Tongue (tissue), 2 donors: ENCODE data around the gene TP53I13. TPM values are rescaled to one million over a fixed set of nuclear protein-coding genes. Genes with fewer than 3 reads are reported as not detected.

Experiments
- DNase-seq: peaks from one replicate; pipeline ENCODE4 v3.0.0-alpha.2; 2015
- total RNA-seq: library from RNA; depleted of rRNA; stranded (reverse); fragments of >200 nt; gene quantifications from one replicate; pipeline ENCODE4 v1.2.3, GENCODE V29; 2014

TP53I13 gene
- total RNA-seq, 1 donor from 2014 or later: 54.5 TPM

GRCh38 chr17:29567304-29567553, 1.3 kb upstream of the TP53I13 start:
- DNase-seq: no peak

GRCh38 chr17:29567554-29568330, 759 bp upstream of the TP53I13 start:
- peak; percentile 49 for DNase-seq

DNA sequence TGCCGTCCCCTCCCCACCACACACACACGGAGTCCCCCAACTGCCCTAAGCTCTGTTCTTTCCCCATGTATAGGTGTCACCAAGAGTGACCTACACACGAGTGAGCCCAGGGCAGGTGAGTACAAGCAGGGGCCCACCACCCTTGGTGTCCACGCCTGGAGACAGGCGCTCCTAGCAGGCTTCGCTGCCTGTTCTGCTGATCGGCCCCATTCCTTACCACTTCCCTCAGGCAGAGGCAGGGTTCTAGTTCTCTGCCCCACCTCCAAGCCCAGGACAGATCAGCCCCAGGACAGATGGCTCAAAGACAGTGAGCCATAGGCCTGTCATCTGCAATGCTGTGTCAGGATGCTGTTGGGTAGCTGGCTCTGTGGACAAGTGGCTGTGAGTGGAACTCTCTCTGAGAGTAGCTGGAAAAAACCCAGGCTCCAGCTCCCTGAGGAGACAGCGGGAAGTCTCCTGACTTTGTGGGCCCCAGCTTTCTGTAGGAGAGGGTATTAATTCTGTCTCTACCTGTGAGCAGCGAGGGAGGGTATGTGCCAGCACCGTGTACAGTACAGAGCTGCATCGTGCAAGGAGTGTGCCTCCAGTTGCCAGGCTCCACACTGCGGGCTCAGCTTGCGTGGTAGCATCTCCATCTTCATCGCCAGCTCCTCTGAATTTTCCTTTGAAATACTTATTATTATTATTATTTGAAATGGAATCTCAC, 897 bp downstream of the TP53I13 start:
- no peak for DNase-seq

- no peak for DNase-seq
These were observed 2.0 kb downstream of the TP53I13 start for GRCh38 chr17:29570521-29570920.

GRCh38 chr17:29571486-29571882, 3.0 kb downstream of the TP53I13 start:
- no peak for DNase-seq

DNA sequence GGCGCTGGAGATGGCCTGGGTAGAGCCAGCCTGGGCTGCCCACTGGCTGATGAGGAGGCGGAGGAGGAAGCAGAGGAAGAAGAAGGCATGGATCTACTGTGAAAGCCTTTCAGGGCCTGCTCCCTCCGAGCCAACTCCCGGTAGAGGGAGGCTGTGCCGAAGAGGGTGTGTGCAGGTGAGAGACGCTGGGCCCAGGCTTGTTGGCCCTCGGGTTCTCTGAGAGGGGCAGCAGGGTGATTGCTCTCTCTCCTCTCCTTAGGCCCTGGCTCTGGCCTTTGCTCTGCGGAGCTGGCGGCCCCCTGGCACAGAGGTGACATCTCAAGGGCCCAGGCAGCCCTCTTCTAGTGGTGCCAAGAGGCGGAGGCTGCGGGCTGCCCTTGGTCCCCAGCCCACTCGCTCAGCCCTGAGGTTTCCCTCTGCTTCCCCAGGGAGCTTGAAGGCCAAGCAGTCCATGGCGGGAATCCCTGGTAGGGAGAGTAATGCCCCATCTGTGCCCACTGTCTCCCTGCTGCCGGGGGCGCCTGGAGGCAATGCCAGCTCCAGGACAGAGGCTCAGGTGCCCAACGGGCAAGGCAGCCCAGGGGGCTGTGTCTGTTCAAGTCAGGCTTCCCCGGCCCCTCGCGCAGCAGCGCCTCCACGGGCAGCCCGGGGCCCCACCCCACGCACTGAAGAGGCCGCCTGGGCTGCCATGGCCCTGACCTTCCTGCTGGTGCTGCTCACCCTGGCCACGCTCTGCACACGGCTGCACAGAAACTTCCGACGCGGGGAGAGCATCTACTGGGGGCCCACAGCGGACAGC, 3.6 kb downstream of the TP53I13 start:
- DNase-seq: no peak

DNA sequence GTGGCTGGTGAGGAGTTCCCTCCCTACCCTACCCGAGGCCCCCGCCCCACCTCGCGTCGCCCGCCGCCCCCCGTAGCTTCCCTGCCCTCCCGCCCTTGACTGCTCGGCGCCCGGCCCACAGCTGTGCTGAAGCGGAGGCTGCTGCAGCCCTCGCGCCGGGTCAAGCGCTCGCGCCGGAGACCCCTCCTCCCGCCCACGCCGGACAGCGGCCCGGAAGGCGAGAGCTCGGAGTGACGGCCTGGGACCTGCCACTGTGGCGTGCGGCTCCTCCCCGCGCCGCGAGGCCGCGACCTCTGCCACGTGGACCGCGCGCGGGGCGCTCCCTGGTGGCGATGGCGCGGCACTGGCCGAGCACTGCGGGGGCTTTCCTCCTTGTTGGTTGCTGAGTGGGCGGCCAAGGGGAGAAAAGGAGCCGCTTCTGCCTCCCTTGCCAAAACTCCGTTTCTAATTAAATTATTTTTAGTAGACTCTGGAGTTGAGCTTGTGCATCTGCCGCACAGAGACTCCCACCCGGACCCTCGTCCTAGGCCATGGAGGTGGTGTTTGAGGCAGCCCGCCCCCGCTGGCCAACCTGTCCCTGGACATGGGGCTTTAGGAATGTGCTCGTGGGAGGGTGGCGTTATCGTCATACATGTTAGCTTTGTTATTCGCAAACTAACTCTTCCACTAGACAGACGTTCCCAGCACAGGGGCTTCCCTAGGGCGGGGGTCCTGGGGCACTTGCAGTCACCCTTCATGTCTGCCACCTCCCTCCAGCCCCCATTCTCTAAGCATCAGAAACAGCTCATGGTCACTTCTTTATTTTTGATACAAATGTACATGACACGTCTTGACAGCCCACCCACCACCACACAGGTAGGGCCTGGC, 4.4 kb downstream of the TP53I13 start:
- DNase-seq: peak; percentile 66

- no peak for DNase-seq
These were observed 5.0 kb downstream of the TP53I13 start for GRCh38 chr17:29573558-29573869.

DNA sequence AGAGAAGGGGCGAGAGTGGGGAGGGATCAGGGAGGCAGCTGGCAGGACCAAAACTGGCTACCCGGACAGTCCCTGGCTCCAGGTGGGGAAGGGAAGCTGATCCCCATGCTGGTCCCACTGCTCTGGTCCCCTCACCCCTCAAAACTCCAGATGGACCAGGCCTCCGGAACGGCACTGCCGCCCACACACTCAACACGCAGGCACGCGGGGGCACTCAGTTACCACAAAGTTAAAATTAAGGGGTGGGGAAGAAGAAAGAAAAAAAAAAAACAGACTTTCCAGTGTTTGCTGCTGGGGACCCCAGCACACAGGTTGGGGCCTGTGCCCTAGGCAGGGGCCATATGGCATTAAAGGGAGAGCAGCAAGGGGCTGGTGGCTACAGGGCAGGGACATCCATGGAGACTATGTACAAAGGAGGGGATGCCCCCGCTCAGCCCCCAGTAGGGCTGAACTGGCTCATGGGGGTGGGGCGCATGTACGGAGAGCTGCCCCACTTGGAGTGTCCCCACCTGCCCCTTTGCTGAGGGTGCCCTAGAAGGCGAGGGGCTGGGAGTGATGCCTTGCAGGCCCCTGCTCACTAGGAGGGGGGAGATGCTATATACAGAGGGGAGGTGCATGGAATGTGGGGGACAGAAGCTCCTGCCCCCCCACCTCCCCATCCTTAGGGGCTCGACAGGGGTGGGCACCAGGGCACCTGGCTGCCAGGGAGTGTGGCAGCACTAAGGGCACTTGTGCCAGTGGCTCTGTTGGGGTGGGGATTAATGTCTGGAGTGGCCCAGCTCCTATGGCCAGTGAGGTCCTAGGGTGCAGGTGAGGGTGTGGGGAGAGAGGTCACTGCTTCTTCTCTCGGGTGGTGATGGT, 5.6 kb downstream of the TP53I13 start:
- DNase-seq: no peak

DNA sequence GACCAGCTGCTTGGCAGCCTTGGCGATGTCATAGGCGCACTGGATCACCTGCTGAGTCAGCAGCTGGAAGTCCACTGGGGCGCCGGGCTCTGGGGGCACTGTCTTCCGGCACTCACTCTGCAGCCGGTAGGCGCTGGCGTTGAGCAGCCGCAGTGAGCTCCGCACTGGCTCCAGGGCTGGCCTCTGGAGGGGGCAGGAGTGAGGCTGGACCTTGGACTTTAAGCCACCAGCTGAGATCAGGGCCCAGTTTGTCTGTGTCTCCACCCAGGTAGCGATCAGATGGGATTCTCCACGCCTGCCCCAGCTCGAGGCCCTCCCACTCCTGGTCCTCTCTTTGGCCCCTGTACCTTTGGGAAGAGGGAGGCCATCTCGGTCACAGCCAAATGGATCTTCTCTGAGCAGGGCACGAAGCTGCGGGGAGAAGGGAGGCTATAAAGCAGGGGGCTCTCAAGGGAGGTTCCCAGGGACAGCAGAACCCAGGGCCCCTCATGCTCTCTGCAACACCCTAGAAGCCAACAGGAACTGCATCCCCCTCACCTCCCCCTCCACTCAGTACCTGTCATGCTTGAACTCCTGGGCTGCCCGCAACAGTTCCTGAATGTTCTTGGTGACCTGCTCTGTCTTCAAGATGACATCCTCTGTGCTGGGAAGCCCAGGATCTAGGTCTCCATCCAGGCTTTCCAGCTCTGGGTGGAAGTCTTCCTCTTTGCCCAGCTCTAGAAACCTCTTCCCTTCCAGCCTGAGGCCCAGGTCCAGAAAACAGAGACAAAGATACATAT, 6.4 kb downstream of the TP53I13 start:
- no peak for DNase-seq

DNA sequence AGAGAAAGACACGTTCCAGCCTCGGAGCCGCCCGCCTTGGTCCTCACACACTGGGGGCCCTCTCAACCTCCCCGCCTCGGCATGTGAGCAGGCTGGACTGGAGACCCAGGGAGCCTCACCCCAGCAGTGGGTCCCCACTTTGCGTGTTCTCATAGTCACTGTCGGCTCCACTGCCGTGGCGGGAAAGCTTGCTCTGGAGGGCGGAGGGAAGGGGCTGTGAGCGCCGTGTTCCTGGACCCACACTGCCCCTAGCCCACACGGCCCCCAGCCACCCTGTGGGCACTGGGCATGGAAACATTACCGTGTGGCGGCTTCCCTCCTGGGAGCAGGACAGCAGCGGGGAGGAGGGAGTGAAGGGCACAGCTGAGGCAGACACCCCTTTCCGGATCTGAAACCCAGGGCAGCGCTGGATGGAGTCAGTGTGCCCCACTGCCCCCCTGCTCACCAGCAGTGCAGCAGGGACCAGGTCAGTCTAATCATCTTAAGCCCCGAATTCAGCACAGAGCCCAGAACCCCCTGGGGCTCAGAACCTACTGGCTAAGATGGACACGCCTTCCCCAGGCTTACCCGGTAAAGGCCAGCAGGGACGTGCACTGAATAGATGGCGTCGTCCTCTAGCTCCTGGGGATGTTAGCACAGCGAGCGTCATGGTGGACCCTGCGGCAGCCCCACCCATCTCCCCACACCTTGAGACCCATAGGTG, 7.2 kb downstream of the TP53I13 start:
- DNase-seq: no peak

GRCh38 chr17:29576214-29577000, 7.9 kb downstream of the TP53I13 start:
- DNase-seq: no peak

DNA sequence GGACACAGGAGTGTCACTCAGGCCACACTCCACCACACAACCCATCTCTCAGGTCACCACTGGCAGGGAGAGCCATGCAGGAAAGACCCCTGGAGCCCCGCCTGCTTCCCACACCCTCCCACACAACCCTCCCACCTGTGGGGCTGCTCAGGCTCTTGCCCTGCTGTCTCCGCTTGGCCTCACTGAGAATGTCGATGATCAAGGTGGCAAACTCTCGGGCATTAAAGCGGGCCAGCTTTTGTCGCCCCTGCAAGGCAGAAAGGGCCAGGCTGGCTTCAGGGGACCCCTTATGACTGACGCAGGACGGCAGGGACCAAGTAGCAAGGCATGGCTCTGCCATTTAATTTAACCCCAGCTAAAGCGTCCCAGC, 8.5 kb downstream of the TP53I13 start:
- DNase-seq: no peak

DNA sequence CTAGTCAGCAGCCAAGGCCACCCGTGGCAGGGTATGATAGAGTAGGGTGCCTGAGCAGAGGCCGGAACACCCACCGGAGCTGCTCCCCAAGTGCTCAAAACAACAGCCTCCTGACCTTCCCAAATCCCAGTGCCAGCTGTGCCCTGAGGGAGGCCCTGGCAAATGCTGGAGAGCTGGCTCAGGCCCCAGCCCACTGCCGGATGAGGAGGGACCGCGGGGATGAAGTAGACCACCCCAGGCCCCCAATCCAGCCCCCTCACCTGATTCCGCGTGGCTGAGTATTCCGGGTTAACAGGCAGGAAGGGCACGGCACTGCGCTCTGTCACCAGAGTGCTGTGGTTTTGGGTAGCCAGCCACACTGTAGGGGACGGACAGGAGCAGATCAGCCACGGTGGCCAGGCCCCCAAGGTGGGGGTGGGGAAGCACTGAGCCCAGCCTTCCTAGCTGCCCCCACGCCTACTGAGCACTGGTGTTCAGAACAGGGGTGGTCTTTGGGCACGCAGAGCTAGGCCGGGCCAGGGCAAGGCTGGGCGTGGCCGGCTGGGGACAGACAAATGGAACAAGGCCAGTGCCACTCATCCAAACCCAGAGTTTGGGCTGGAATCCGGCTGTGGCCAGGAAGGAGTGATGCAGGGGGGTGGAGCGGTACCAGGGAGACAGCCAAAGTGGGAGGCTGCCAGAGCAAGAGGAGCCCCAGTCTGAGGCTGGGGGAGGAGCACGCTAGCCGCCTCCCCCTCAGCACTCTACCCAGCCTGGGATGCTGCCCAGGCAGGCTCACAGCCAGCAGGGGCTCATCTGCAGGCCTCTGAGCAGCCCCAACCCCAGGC, 9.1 kb downstream of the TP53I13 start:
- peak; percentile 71 for DNase-seq

GRCh38 chr17:29578626-29579485, 10.4 kb downstream of the TP53I13 start:
- no peak for DNase-seq

DNA sequence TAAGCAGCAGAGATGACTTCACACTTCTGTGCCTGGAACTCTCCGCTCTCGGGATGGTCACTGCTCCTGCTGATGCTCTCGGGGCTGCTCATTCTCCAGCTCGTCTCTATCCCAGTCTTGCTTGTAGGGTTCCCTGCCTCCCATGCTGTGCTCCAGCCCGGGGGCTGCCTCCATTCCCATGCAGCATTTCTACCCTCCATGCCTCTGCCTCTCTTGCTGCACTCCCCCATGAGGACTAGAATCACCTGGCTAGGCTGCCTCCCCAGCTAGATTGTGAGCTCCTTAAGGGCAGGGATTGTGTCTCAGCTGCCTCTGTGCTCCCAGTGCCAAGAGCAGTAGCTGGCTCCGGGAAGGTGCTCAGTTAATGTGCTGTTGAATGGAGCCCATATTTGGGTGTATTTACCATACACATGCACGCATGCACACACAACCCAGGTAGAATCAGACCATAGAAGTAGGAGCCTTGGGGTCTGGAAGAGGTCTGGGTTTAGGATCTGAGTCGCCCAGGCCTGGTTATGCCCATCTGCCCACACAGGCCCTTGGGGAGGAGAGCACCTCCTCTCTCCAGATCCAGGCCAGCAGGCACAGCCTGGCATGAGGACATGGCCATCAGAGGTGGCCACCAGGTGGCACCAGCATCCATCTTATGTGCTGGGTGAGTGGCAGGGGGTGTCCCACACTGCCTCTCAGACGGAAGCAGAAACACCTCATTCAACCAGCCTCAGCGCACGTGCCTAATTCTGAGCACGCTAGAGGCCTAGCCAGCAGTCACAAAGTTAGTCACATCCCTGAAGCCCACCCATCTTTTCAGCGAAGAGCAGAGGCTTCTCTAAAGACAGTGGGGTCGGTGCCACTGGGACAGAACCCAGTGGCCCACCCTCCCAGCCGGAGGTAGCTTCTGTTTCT, 11.6 kb downstream of the TP53I13 start:
- DNase-seq: peak; percentile 89
